Calu3 (cell line): ENCODE results near the gene ABLIM2. TPM values are rescaled to one million over a fixed set of nuclear protein-coding genes. Genes with fewer than 3 reads are reported as not detected.

Source experiments
- BruUV-seq: library from RNA; stranded (reverse); fragments of 400-500 nt; replicated peaks from 2 replicates; lab custom pipeline; 2021; lab: Mats Ljungman, UMichigan
- CTCF ChIA-PET: fragments of 300-600 bp; sonication (Branson Sonifier 250); formaldehyde crosslinking; loops from one replicate; lab custom pipeline; 2022; ENCODE audit warnings: antibody characterized with exemption; lab: Charles Lee
- DNase-seq: peaks from one replicate; pipeline ENCODE4 v3.0.0; 2022
- H3K27ac Mint-ChIP-seq: one replicate; pipeline ENCODE4 v1.8.0; 2022; ENCODE audit warnings: mixed read lengths; ENCODE audit not compliant: unreplicated experiment
- H3K27me3 Mint-ChIP-seq: one replicate; pipeline ENCODE4 v1.8.0; 2022; ENCODE audit warnings: mixed read lengths; ENCODE audit not compliant: unreplicated experiment
- H3K36me3 Mint-ChIP-seq: one replicate; pipeline ENCODE4 v1.8.0; 2022; ENCODE audit warnings: mild to moderate bottlenecking, moderate library complexity, mixed read lengths; ENCODE audit not compliant: insufficient read depth, unreplicated experiment
- H3K4me1 Mint-ChIP-seq: one replicate; pipeline ENCODE4 v1.8.0; 2022; ENCODE audit warnings: mild to moderate bottlenecking, low read depth, mixed read lengths; ENCODE audit not compliant: unreplicated experiment
- H3K4me3 Mint-ChIP-seq: one replicate; pipeline ENCODE4 v1.8.0; 2022; ENCODE audit warnings: mild to moderate bottlenecking, low read depth, moderate library complexity, mixed read lengths; ENCODE audit not compliant: unreplicated experiment
- H3K9me3 Mint-ChIP-seq: one replicate; pipeline ENCODE4 v1.8.0; 2022; ENCODE audit warnings: low read depth, mixed read lengths; ENCODE audit not compliant: unreplicated experiment
- CTCF ChIP-seq: fragments of 200-600 bp; IDR thresholded peaks from one replicate; pipeline ENCODE4 v1.8.0; 2022; ENCODE audit warnings: antibody characterized with exemption; ENCODE audit not compliant: unreplicated experiment
- intact Hi-C: fragments of 100-400 bp; cut with micrococcal nuclease; formaldehyde crosslinking; loops from one replicate; pipeline ENCODE4 v1.10.0; 2022; ENCODE audit not compliant: unreplicated experiment
- total RNA-seq: library from RNA; stranded (reverse); gene quantifications from 2 replicates; pipeline ENCODE4 v1.2.3, GENCODE V29; 2022

ABLIM2 gene
- total RNA-seq, 1 experiment from 2014 or later = 1.0 TPM

- no peak for DNase-seq
- no TSS peak for BruUV-seq
- Mint-ChIP-seq H3K27ac (no peak overlapping the region), H3K36me3 (peaks cover 5% of the 10 kb centered on the region), H3K4me1 (peaks cover 11% of the 10 kb centered on the region), H3K9me3 (no peaks in the 10 kb centered on the region), H3K27me3 (no peaks in the 10 kb centered on the region), H3K4me3 (no peak overlapping the region)
- CTCF ChIA-PET = no interaction called here
- intact Hi-C loops = loop anchor here (10.0 kb wide), 1 partner anchor 403 kb away; the partner anchor contains the start of gene GPR78
- TF ChIP-seq CTCF = no peak
These were observed 23.2 kb upstream of the ABLIM2 start for GRCh38 chr4:8181844-8182243.

GRCh38 chr4:8181119-8181518, 22.5 kb upstream of the ABLIM2 start:
- intact Hi-C loops = loop anchor here (10.0 kb wide), 1 partner anchor 404 kb away; the partner anchor contains the start of gene GPR78
- CTCF ChIA-PET = no interaction called here
- H3K4me1 Mint-ChIP-seq = peaks cover 11% of the 10 kb centered on the region
- BruUV-seq = no TSS peak
- no peak overlapping the region for H3K4me3 Mint-ChIP-seq
- no peak overlapping the region for H3K27ac Mint-ChIP-seq
- H3K9me3 Mint-ChIP-seq = no peaks in the 10 kb centered on the region
- TF ChIP-seq CTCF = no peak
- DNase-seq = no peak
- no peaks in the 10 kb centered on the region for H3K27me3 Mint-ChIP-seq
- peaks cover 5% of the 10 kb centered on the region for H3K36me3 Mint-ChIP-seq

DNA sequence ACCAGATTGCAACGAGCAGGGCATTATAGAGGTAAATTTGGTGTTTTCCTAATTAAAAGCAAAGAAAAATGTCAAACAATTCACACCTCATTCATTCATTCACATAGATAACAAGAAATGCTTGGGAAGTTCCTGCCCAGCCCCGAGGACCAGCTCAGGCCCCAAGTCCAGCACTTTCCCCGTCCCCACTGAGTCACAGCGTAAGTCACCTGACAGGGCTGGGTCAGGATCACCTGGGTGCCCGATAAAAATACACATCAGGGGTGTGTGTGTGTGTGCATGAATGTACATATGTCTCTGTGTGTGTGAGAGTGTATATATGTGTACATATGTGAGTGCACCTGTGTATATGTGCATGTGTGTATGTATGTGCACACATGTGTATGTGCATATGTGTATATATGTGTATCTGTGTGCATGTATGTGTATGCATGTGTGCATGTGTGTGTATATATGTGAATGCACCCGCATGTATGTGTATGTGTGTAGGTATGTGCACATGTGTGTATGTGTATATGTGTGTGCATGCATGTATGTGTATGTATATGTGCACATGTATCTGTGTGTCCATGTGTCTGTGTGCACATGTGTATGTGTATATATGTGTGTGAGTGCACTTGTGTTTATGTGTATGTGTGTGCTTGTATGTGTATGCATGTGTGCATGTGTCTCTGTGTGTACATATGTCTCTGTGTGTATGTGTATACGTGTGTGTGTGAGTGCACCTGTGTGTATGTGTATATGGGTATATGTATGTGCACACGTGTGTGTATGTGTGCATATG, 21.9 kb upstream of the ABLIM2 start:
- no peaks in the 10 kb centered on the region for H3K27me3 Mint-ChIP-seq
- no peak for DNase-seq

DNA sequence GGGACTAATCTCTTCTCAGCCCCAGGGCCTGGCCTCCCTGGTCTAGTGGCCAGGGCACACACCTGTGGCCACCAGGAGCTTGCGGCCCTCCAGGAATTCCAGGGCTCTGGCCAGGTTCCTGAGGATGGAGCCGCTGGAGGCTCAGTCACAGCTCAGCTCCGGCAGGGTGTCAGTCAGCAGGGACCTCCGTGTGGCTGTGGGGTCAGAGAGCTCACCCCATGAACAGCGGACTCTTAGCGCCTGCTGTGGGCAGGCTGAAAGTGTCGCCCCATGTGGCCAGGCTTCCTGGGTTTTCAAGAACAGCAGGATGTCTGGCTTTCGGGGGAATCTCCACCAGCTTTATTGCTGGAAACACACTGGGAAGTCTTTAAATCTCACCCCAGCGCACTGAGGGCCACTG, 21.2 kb upstream of the ABLIM2 start:
- no peaks in the 10 kb centered on the region for H3K9me3 Mint-ChIP-seq
- intact Hi-C loops = loop anchor here (5.0 to 10.0 kb wide), 2 partner anchors 223 to 405 kb away; partner anchors contain the start of gene GPR78
- CTCF ChIA-PET = interaction anchor here (0.6 kb wide), 1 partner anchor 9 kb away, joined by 4 read pairs; no protein-coding TSS in a partner anchor

More for the DNA sequence above, 21.9 kb upstream of the ABLIM2 start:
- CTCF ChIA-PET = no interaction called here
- Mint-ChIP-seq H3K4me3 (no peak overlapping the region), H3K27ac (no peak overlapping the region), H3K36me3 (peaks cover 5% of the 10 kb centered on the region), H3K9me3 (no peaks in the 10 kb centered on the region), H3K4me1 (peaks cover 11% of the 10 kb centered on the region)
- BruUV-seq = no TSS peak
- intact Hi-C loops = loop anchor here (10.0 kb wide), 1 partner anchor 404 kb away; the partner anchor contains the start of gene GPR78
- no peak for TF ChIP-seq CTCF

More for the DNA sequence above, 21.2 kb upstream of the ABLIM2 start:
- H3K4me3 Mint-ChIP-seq = no peak overlapping the region
- peaks cover 11% of the 10 kb centered on the region for H3K4me1 Mint-ChIP-seq
- no peak overlapping the region for H3K27ac Mint-ChIP-seq
- BruUV-seq = no TSS peak
- no peaks in the 10 kb centered on the region for H3K27me3 Mint-ChIP-seq
- DNase-seq = no peak
- TF ChIP-seq CTCF = no peak
- H3K36me3 Mint-ChIP-seq = peaks cover 5% of the 10 kb centered on the region
